PC-3 (cell line): ENCODE measurements around the gene C16orf54. TPM values are rescaled to one million over a fixed set of nuclear protein-coding genes. Genes with fewer than 3 reads are reported as not detected.
"Not testable (repeated sequence)": the region's sequence is repeated elsewhere in the genome, so short reads cannot be mapped to it uniquely, and the experiment has no call there.

Experiments used
- ATAC-seq: fragments of 200-7000 bp; cut with Tn5 transposase; 2 replicates; pipeline ENCODE4 v1.9.1; 2020; ENCODE audit warnings: mild to moderate bottlenecking, moderate library complexity
- BruUV-seq: library from RNA; stranded (reverse); fragments of 400-500 nt; replicated peaks from 2 replicates; lab custom pipeline; 2021; lab: Mats Ljungman, UMichigan
- CTCF ChIA-PET: fragments of 300-600 bp; sonication (Branson Sonifier 250); formaldehyde crosslinking; loops from one replicate; lab custom pipeline; 2022; ENCODE audit warnings: antibody characterized with exemption; lab: Charles Lee
- POLR2A ChIA-PET: fragments of 300-600 bp; sonication (Branson Sonifier 250); formaldehyde crosslinking; loops from one replicate; lab custom pipeline; 2022; ENCODE audit warnings: antibody characterized with exemption; ENCODE audit not compliant: unreplicated experiment; lab: Charles Lee
- DNase-seq: peaks from one replicate; pipeline ENCODE4 v3.0.0-alpha.2; 2015
- H2AFZ ChIP-seq: fragments of 300-600 bp; sonication (generic); 2 replicates; pipeline ENCODE4 v1.6.0; 2016; ENCODE audit warnings: antibody characterized with exemption, low read length
- H3F3A ChIP-seq: fragments of 300-600 bp; sonication (generic); one replicate; pipeline ENCODE4 v1.6.0; 2017; ENCODE audit warnings: antibody characterized with exemption, low read length, control low read depth, mild to moderate bottlenecking; ENCODE audit not compliant: unreplicated experiment
- H3K27ac ChIP-seq: fragments of 300-600 bp; sonication (generic); 2 replicates; pipeline ENCODE4 v1.5.1; 2016; ENCODE audit warnings: mild to moderate bottlenecking, low read length
- H3K27me3 ChIP-seq: fragments of 300-600 bp; sonication (generic); 2 replicates; pipeline ENCODE4 v1.6.1; 2016; ENCODE audit warnings: low read length, mixed read lengths
- H3K36me3 ChIP-seq: fragments of 300-600 bp; sonication (generic); 2 replicates; pipeline ENCODE4 v1.6.1; 2016; ENCODE audit warnings: low read depth, mixed run types, low read length, mixed read lengths
- H3K4me1 ChIP-seq: fragments of 300-600 bp; sonication (generic); 2 replicates; pipeline ENCODE4 v1.5.1; 2016; ENCODE audit warnings: low read length; ENCODE audit not compliant: insufficient read depth
- H3K4me2 ChIP-seq: fragments of 300-600 bp; sonication (generic); 2 replicates; pipeline ENCODE4 v1.6.0; 2016; ENCODE audit warnings: low read length
- H3K4me3 ChIP-seq: fragments of 300-600 bp; sonication (generic); 2 replicates; pipeline ENCODE4 v1.5.1; 2016; ENCODE audit warnings: mild to moderate bottlenecking, low read length, mixed read lengths
- H3K79me2 ChIP-seq: fragments of 300-600 bp; sonication (generic); 2 replicates; pipeline ENCODE4 v1.6.1; 2017; ENCODE audit warnings: low read length, mixed read lengths
- H3K9ac ChIP-seq: fragments of 300-600 bp; sonication (generic); 2 replicates; pipeline ENCODE4 v1.6.0; 2016; ENCODE audit warnings: mild to moderate bottlenecking, low read length
- H3K9me2 ChIP-seq: fragments of 300-600 bp; sonication (generic); replicated peaks from 2 replicates; pipeline ENCODE4 v1.6.1; 2016; ENCODE audit warnings: mixed run types, low read length, mixed read lengths
- H3K9me3 ChIP-seq: fragments of 300-600 bp; sonication (generic); 2 replicates; pipeline ENCODE4 v1.6.1; 2016; ENCODE audit warnings: low read length, mixed read lengths
- H4K20me1 ChIP-seq: fragments of 300-600 bp; sonication (generic); 2 replicates; pipeline ENCODE4 v1.6.1; 2016; ENCODE audit warnings: low read length, mixed read lengths
- EZH2 ChIP-seq: fragments of 300-600 bp; sonication (generic); IDR thresholded peaks from one replicate; pipeline ENCODE4 v1.6.1; 2017; ENCODE audit warnings: antibody characterized with exemption, mild to moderate bottlenecking, low read length; ENCODE audit not compliant: unreplicated experiment
- EZH2phosphoT487 ChIP-seq: fragments of 300-600 bp; sonication (generic); IDR thresholded peaks from 2 replicates; pipeline ENCODE4 v1.6.1; 2018; ENCODE audit warnings: mild to moderate bottlenecking, antibody characterized with exemption, low read length, borderline replicate concordance
- intact Hi-C: fragments of 100-400 bp; cut with micrococcal nuclease; formaldehyde crosslinking; loops from 2 replicates; pipeline ENCODE4 v1.9.0; 2023
- total RNA-seq: library from RNA; depleted of rRNA; stranded (reverse); fragments of >200 nt; gene quantifications from 2 replicates; pipeline ENCODE4 v1.2.3, GENCODE V29; 2014; rRNA removed
- TF ChIP-seq, protein P1 (sequence below): fragments of 300-600 bp; sonication (generic); conservative IDR thresholded peaks from 2 replicates; pipeline ENCODE4 v1.5.1; 2017; ENCODE audit warnings: antibody characterized with exemption, low read depth, mild to moderate bottlenecking, low read length

C16orf54 gene
- total RNA-seq, 1 experiment from 2014 or later: not detected

DNA sequence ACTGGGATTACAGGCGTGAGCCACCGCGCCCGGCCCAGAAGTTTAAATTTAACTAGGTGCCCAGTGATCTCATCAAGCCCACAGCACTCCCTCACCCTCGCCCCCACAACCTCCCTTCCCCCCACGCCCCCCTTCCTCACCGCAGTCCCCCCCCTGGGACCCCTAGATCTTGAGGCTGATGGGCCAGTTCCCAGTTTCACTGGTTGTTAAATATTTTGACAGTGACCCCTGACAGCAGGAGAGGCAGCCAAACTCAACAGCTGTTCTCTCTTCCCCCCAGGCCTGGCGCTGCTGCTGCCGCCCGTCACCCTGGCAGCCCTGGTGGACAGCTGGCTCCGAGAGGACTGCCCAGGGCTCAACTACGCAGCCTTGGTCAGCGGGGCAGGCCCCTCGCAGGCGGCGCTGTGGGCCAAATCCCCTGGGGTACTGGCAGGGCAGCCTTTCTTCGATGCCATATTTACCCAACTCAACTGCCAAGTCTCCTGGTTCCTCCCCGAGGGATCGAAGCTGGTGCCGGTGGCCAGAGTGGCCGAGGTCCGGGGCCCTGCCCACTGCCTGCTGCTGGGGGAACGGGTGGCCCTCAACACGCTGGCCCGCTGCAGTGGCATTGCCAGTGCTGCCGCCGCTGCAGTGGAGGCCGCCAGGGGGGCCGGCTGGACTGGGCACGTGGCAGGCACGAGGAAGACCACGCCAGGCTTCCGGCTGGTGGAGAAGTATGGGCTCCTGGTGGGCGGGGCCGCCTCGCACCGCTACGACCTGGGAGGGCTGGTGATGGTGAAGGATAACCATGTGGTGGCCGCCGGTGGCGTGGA lies 51.2 kb downstream of the C16orf54 start:
- Histone ChIP-seq H3K4me1 (no peaks in the 10 kb centered on the region; the same call in 1 of the 2 replicates), H3K9me2 (no peaks in the 10 kb centered on the region), H4K20me1 (no peaks in the 10 kb centered on the region), H3K9ac (no peak overlapping the region), H3K4me3 (no peak overlapping the region), H3K36me3 (no peaks in the 10 kb centered on the region), H3K9me3 (no peaks in the 10 kb centered on the region), H3K79me2 (no peaks in the 10 kb centered on the region), H3K27ac (no peak overlapping the region), H3K27me3 (no peaks in the 10 kb centered on the region), H3K4me2 (no peak overlapping the region), H3F3A (no peaks in the 10 kb centered on the region), H2AFZ (no peak overlapping the region)
- no TSS peak for BruUV-seq
- ATAC-seq (no peak), DNase-seq (no peak)
- intact Hi-C loops: no loop called here
- CTCF ChIA-PET: interaction anchor here (0.6 kb wide), 1 partner anchor 43 kb away, joined by 7 read pairs; no protein-coding TSS in a partner anchor
- POLR2A ChIA-PET: no interaction called here
- TF ChIP-seq EZH2phosphoT487 (no peak), EZH2 (no peak)
- TF ChIP-seq, protein P1, sequence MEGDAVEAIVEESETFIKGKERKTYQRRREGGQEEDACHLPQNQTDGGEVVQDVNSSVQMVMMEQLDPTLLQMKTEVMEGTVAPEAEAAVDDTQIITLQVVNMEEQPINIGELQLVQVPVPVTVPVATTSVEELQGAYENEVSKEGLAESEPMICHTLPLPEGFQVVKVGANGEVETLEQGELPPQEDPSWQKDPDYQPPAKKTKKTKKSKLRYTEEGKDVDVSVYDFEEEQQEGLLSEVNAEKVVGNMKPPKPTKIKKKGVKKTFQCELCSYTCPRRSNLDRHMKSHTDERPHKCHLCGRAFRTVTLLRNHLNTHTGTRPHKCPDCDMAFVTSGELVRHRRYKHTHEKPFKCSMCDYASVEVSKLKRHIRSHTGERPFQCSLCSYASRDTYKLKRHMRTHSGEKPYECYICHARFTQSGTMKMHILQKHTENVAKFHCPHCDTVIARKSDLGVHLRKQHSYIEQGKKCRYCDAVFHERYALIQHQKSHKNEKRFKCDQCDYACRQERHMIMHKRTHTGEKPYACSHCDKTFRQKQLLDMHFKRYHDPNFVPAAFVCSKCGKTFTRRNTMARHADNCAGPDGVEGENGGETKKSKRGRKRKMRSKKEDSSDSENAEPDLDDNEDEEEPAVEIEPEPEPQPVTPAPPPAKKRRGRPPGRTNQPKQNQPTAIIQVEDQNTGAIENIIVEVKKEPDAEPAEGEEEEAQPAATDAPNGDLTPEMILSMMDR: no peak

DNA sequence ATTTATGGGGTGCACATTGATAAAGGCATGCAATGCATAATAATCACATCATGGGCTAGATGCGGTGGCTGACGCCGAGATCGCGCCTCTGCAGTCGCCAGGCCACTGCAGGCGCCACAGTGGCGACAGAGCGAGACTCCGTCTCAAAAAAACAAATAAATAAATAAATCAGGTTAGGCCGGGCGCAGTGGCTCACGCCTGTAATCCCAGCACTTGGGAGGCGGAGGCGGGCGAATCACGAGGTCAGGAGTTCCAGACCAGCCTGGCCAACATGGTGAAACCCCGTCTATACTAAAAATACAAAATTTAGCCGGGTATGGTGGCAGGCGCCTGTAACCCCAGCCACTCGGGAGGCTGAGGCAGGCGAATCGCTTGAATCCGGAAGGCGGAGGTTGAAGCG lies 53.2 kb downstream of the C16orf54 start:
- ATAC-seq, H3K9me3 ChIP-seq, H3K27ac ChIP-seq, H4K20me1 ChIP-seq, H3K36me3 ChIP-seq, H2AFZ ChIP-seq, H3K9me2 ChIP-seq, POLR2A ChIA-PET, H3K4me1 ChIP-seq, H3K4me3 ChIP-seq, H3K9ac ChIP-seq, intact Hi-C loops, H3K4me2 ChIP-seq, DNase-seq, H3K79me2 ChIP-seq, H3K27me3 ChIP-seq, H3F3A ChIP-seq, BruUV-seq: not testable (repeated sequence)
- CTCF ChIA-PET: interaction anchor here (0.7 kb wide), 1 partner anchor 8 kb away, joined by 3 read pairs; no protein-coding TSS in a partner anchor

Other genes with a start within 250 kb of the C16orf54 start
- gene NPIPB12, start 239.6 kb downstream of the C16orf54 start, total RNA-seq: 17.3 and 36.6 TPM in 2 replicates
- gene SPN, start 82.7 kb downstream of the C16orf54 start, total RNA-seq: not detected in 2 replicates
- 0.22 and 1.3 TPM in 2 replicates for gene QPRT, start 66.8 kb downstream of the C16orf54 start, total RNA-seq
- not detected in 2 replicates for gene ZG16, start 32.3 kb upstream of the C16orf54 start, total RNA-seq
- 87.6 and 93.1 TPM in 2 replicates for gene KIF22, start 44.8 kb upstream of the C16orf54 start, total RNA-seq
- 279 and 358 TPM in 2 replicates for gene MAZ, start 60.5 kb upstream of the C16orf54 start, total RNA-seq
- 0.35 and 0.40 TPM in 2 replicates for gene PRRT2, start 66.2 kb upstream of the C16orf54 start, total RNA-seq
- gene PAGR1, start 70.2 kb upstream of the C16orf54 start, total RNA-seq: 53.8 and 76.7 TPM in 2 replicates
- 27.3 and 36.1 TPM in 2 replicates for gene MVP, start 74.5 kb upstream of the C16orf54 start, total RNA-seq
- 60.5 and 86.2 TPM in 2 replicates for gene CDIPT, start 117.2 kb upstream of the C16orf54 start, total RNA-seq
- gene SEZ6L2, start 153.6 kb upstream of the C16orf54 start, total RNA-seq: 23.7 and 25.3 TPM in 2 replicates
- 2.0 and 3.9 TPM in 2 replicates for gene ASPHD1, start 154.5 kb upstream of the C16orf54 start, total RNA-seq
- gene KCTD13, start 180.2 kb upstream of the C16orf54 start, total RNA-seq: 8.2 and 30.2 TPM in 2 replicates
- gene TMEM219, start 216.1 kb upstream of the C16orf54 start, total RNA-seq: 53.0 and 60.9 TPM in 2 replicates
- 34.1 and 47.4 TPM in 2 replicates for gene TAOK2, start 227.9 kb upstream of the C16orf54 start, total RNA-seq
- gene HIRIP3, start 249.6 kb upstream of the C16orf54 start, total RNA-seq: 18.4 and 26.8 TPM in 2 replicates